K562 (cell line): Measurements from ENCODE around the gene ONECUT1.

Experiments used
- COPS2 ChIP-seq: fragments of 450-650 bp; conservative IDR thresholded peaks from 2 replicates; pipeline ENCODE4 v1.6.1; 2016; ENCODE audit warnings: mild to moderate bottlenecking, moderate library complexity
- HCFC1 ChIP-seq: IDR thresholded peaks from 2 replicates; pipeline ENCODE4 v1.6.1; 2012; ENCODE audit warnings: low read depth, low read length, improper control_type of control experiment
- L3MBTL2 ChIP-seq: fragments of 450-650 bp; IDR thresholded peaks from 2 replicates; pipeline ENCODE4 v1.6.1; 2016; ENCODE audit warnings: mild to moderate bottlenecking, moderate library complexity
- MAFG ChIP-seq: fragments of 450-650 bp; conservative IDR thresholded peaks from 2 replicates; pipeline ENCODE4 v1.6.1; 2016; ENCODE audit warnings: missing genetic modification characterization, missing compliant biosample characterization
- MBD2 ChIP-seq: sonication (generic); IDR thresholded peaks from 2 replicates; pipeline ENCODE4 v1.6.1; 2016; ENCODE audit warnings: low read depth, borderline replicate concordance
- PHB2 ChIP-seq: fragments of 450-650 bp; IDR thresholded peaks from 2 replicates; pipeline ENCODE4 v1.6.1; 2017; ENCODE audit warnings: low read depth
- POLR2A ChIP-seq: fragments of 450-650 bp; conservative IDR thresholded peaks from 2 replicates; pipeline ENCODE4 v1.6.1; 2016
- RFX5 ChIP-seq: IDR thresholded peaks from 2 replicates; pipeline ENCODE4 v1.6.1; 2011; ENCODE audit warnings: low read depth, mild to moderate bottlenecking, improper control_type of control experiment, low read length
- YY1 ChIP-seq, 3 experiments: IDR thresholded peaks; 2 replicates each; pipeline ENCODE4 v1.6.1; 2011; ENCODE audit warnings: low read length in 2 of 3, mild to moderate bottlenecking in 2 of 3, moderate library complexity in 2 of 3, borderline replicate concordance in 1 of 3, control low read depth in 1 of 3, low read depth in 1 of 3; ENCODE audit not compliant: insufficient read depth in 3 of 3, insufficient replicate concordance in 2 of 3, control insufficient read depth in 1 of 3, insufficient read length in 1 of 3; ENCODE audit errors: extremely low read depth in 1 of 3
- ZNF766 ChIP-seq: fragments of 200-800 bp; sonication (Bioruptor generic); conservative IDR thresholded peaks from 2 replicates; pipeline ENCODE4 v1.6.1; 2016; ENCODE audit warnings: missing genetic modification characterization, missing compliant biosample characterization
- ZNF778 ChIP-seq: fragments of 450-650 bp; formaldehyde crosslinking; IDR thresholded peaks from 2 replicates; pipeline ENCODE4 v1.4.0; 2020; ENCODE audit warnings: mild to moderate bottlenecking, moderate library complexity
- TF ChIP-seq, protein P1 (sequence below), 3 experiments: IDR thresholded peaks in 2 of 3; conservative IDR thresholded peaks in 1 of 3; 2 replicates each; pipeline ENCODE4 v1.5.1; 2011 to 2012; ENCODE audit warnings: low read length in 3 of 3, mild to moderate bottlenecking in 3 of 3, control low read depth in 2 of 3, improper control_type of control experiment in 1 of 3, inconsistent platforms in 1 of 3, low read depth in 1 of 3, mixed read lengths in 1 of 3, moderate library complexity in 1 of 3; ENCODE audit not compliant: insufficient read depth in 2 of 3

DNA sequence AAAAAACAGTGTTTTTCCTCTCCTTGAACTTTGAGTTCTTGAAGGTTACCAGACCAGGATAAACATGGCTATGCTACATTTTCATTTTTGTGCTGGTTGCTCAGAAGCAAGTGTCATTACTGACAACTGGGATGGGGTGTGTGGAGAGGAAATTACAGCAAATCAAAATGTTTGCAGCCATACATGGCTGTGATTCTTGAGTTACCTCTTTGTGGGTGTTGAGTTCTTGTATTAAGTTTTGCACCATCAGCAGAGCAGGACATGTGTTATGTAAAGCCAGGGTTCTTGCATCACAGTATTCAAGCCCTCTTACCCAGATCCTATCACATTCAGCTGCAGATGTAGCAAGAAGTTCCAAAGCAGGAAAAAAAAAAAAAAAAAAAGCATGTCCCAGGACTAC lies 57.0 kb downstream of the ONECUT1 start:
- TF ChIP-seq YY1 (IDR thresholded peaks at IDR 0.05; ENCODE audit: borderline replicate concordance in 1 of 3, control insufficient read depth in 1 of 3, extremely low read depth in 1 of 3, insufficient read depth in 3 of 3, insufficient read length in 1 of 3, insufficient replicate concordance in 2 of 3, low read depth in 1 of 3, low read length in 2 of 3) (no peak), ZNF778 (no peak), MAFG (tag) (no peak), POLR2A (no peak), HCFC1 (no peak), MBD2 (no peak), ZNF766 (no peak), L3MBTL2 (no peak), PHB2 (no peak), RFX5 (no peak), COPS2 (no peak)
- TF ChIP-seq, protein P1, sequence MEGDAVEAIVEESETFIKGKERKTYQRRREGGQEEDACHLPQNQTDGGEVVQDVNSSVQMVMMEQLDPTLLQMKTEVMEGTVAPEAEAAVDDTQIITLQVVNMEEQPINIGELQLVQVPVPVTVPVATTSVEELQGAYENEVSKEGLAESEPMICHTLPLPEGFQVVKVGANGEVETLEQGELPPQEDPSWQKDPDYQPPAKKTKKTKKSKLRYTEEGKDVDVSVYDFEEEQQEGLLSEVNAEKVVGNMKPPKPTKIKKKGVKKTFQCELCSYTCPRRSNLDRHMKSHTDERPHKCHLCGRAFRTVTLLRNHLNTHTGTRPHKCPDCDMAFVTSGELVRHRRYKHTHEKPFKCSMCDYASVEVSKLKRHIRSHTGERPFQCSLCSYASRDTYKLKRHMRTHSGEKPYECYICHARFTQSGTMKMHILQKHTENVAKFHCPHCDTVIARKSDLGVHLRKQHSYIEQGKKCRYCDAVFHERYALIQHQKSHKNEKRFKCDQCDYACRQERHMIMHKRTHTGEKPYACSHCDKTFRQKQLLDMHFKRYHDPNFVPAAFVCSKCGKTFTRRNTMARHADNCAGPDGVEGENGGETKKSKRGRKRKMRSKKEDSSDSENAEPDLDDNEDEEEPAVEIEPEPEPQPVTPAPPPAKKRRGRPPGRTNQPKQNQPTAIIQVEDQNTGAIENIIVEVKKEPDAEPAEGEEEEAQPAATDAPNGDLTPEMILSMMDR (IDR thresholded peaks at IDR 0.05 in 2 of 3, conservative IDR thresholded peaks at IDR 0.05 in 1 of 3; ENCODE audit: insufficient read depth in 2 of 3, low read depth in 1 of 3, low read length in 3 of 3): no peak
